ENCODE measurements around the gene ME2. TPM values are rescaled to one million over a fixed set of nuclear protein-coding genes. Genes with fewer than 3 reads are reported as not detected.

The ME2 gene
- total and polyA plus RNA-seq, 9 of the 15 experiments (the other 6 are each of a cell fraction or from before 2014, with no cell fraction given), result 12.3 to 54.4 (median 36.2) TPM

GRCh38 chr18:50987261-50987660, 108.3 kb downstream of the ME2 start:
- WGBS (ENCODE audit: insufficient coverage, low coverage, missing lambda C conversion rate), result 17% methylated on average over 2 of the region's 2 CpGs
- no peaks in the 10 kb centered on the region for H3K36me3 ChIP-seq (ENCODE audit: control insufficient read depth, insufficient read depth, low read length)
- no peaks in the 10 kb centered on the region for H4K20me1 ChIP-seq (replicated peaks; ENCODE audit: control insufficient read depth, insufficient read depth, low read length)
- H3K79me2 ChIP-seq (ENCODE audit: control insufficient read depth, insufficient read depth, low read length), result no peaks in the 10 kb centered on the region
- H3K9me3 ChIP-seq (replicated peaks; ENCODE audit: control insufficient read depth, insufficient read depth, low read depth, low read length), result no peaks in the 10 kb centered on the region
- no peaks in the 10 kb centered on the region for H3K9me1 ChIP-seq (ENCODE audit: control insufficient read depth, insufficient read depth, low read length)
- no peak overlapping the region for H3K4me3 ChIP-seq
- no peak overlapping the region for H2AFZ ChIP-seq (ENCODE audit: low read depth, low read length)
- TF ChIP-seq MECOM (CRISPR knock-in tag; IDR thresholded peaks at IDR 0.05) (no peak), ZNF232 (CRISPR knock-in tag; IDR thresholded peaks at IDR 0.05) (no peak), USF1 (CRISPR knock-in tag; IDR thresholded peaks at IDR 0.05) (no peak), MXI1 (IDR thresholded peaks at IDR 0.05; ENCODE audit: low read depth, low read length) (no peak), L3MBTL2 (IDR thresholded peaks at IDR 0.05) (no peak), U2AF1 (optimal IDR thresholded peaks at IDR 0.05; ENCODE audit: low read depth, low read length) (no peak), KLF16 (IDR thresholded peaks at IDR 0.05) (no peak), HOMEZ (CRISPR knock-in tag; IDR thresholded peaks at IDR 0.05) (no peak), ZNF12 (CRISPR knock-in tag; IDR thresholded peaks at IDR 0.05) (no peak), GATAD2B (IDR thresholded peaks at IDR 0.05; ENCODE audit: borderline replicate concordance) (no peak), ZBTB34 (CRISPR knock-in tag; IDR thresholded peaks at IDR 0.05) (no peak), DNMT1 (IDR thresholded peaks at IDR 0.05) (no peak), ATF1 (CRISPR knock-in tag; IDR thresholded peaks at IDR 0.05) (no peak), ATF1 (tag; IDR thresholded peaks at IDR 0.05) (no peak), BHLHE40 (IDR thresholded peaks at IDR 0.05; ENCODE audit: low read length) (no peak), NR2C2 (CRISPR knock-in tag; IDR thresholded peaks at IDR 0.05) (no peak), NR2C2 (tag; IDR thresholded peaks at IDR 0.05) (no peak), DPF2 (IDR thresholded peaks at IDR 0.05) (no peak), TSC22D4 (tag; IDR thresholded peaks at IDR 0.05) (no peak)
- FAIRE-seq (no peak), ATAC-seq (no peak), DNase-seq (ENCODE audit: extremely low read depth in 1 of 4, low spot score in 3 of 4) (no peak)
- CTCF ChIA-PET (ENCODE audit: low intra/inter-chr PET ratio), result no interaction called here
- BruUV-seq (replicated peaks), result no TSS peak
- in situ Hi-C loops (cut with MboI), result no loop called here
- no peak overlapping the region for H3K4me2 ChIP-seq (ENCODE audit: insufficient read depth, low read length)
- intact Hi-C loops (cut with micrococcal nuclease), result no loop called here
- POLR2A ChIA-PET, result interaction anchor here (0.6 kb wide), 1 partner anchor 25 kb away, joined by 4 read pairs; no protein-coding TSS in a partner anchor
- H3K27ac ChIP-seq (ENCODE audit: extremely low read depth, low read depth, low read length), result no peak overlapping the region
- no peak overlapping the region for H3K9ac ChIP-seq (ENCODE audit: insufficient read depth in 1 of 2, low read depth in 2 of 2, low read length in 2 of 2)
- H3K27me3 ChIP-seq (ENCODE audit: control insufficient read depth in 2 of 2, insufficient read depth in 2 of 2, low read length in 2 of 2), result no peaks in the 10 kb centered on the region
- no peaks in the 10 kb centered on the region for H3K4me1 ChIP-seq (replicated peaks in 1 of 2; ENCODE audit: control insufficient read depth in 2 of 2, insufficient read depth in 2 of 2, low read length in 2 of 2)

All from K562 (cell line).